Urothelium cell line (cell line): Measurements from ENCODE around the gene TAAR9.
A peak's percentile ranks its signal among the peaks of the same experiment; 100 is the strongest.
"Not testable (repeated sequence)": the region's sequence is repeated elsewhere in the genome, so short reads cannot be mapped to it uniquely, and the experiment has no call there.

Source experiments
- DNase-seq: peaks from one replicate; pipeline ENCODE4 v3.0.0; 2011; ENCODE audit warnings: low spot score, mixed read lengths
- FAIRE-seq: peaks from 2 replicates; lab custom pipeline; 2011; peaks lifted over from hg19 to GRCh38; lab: Jason Lieb, UNC

TAAR9 gene

GRCh38 chr6:132513831-132514545 is 24.1 kb upstream of the TAAR9 start:
- no peak for DNase-seq
- no peak for FAIRE-seq

- DNase-seq (no peak), FAIRE-seq (no peak)
Measured at GRCh38 chr6:132515386-132515785, 22.7 kb upstream of the TAAR9 start.

GRCh38 chr6:132520953-132521352 is 17.1 kb upstream of the TAAR9 start:
- DNase-seq, result peak; percentile 6

GRCh38 chr6:132524646-132525045 is 13.4 kb upstream of the TAAR9 start:
- no peak for DNase-seq
- no peak for FAIRE-seq

More at GRCh38 chr6:132520953-132521352, 17.1 kb upstream of the TAAR9 start:
- no peak for FAIRE-seq

- no peak for FAIRE-seq
- no peak for DNase-seq
Measured at GRCh38 chr6:132525866-132526265, 12.2 kb upstream of the TAAR9 start.

GRCh38 chr6:132526461-132526860 is 11.6 kb upstream of the TAAR9 start:
- FAIRE-seq, result no peak
- no peak for DNase-seq

- FAIRE-seq, result no peak
- DNase-seq, result peak; percentile 7
Measured at GRCh38 chr6:132527791-132528190, 10.3 kb upstream of the TAAR9 start.

- DNase-seq (peak; percentile 37), FAIRE-seq (no peak)
Measured at GRCh38 chr6:132530293-132530974, 7.6 kb upstream of the TAAR9 start.

- FAIRE-seq, result not testable (repeated sequence)
Measured at GRCh38 chr6:132534546-132534945, 3.5 kb upstream of the TAAR9 start.

GRCh38 chr6:132537145-132537544 is 932 bp upstream of the TAAR9 start:
- FAIRE-seq (no peak), DNase-seq (no peak)

More at GRCh38 chr6:132534546-132534945, 3.5 kb upstream of the TAAR9 start:
- DNase-seq, result not testable (repeated sequence)

GRCh38 chr6:132544826-132545225 is 6.7 kb downstream of the TAAR9 start:
- DNase-seq, result no peak
- FAIRE-seq, result no peak

GRCh38 chr6:132548746-132549463 is 10.8 kb downstream of the TAAR9 start:
- no peak for FAIRE-seq

GRCh38 chr6:132551214-132551613 is 13.1 kb downstream of the TAAR9 start:
- DNase-seq (no peak), FAIRE-seq (no peak)

More at GRCh38 chr6:132548746-132549463, 10.8 kb downstream of the TAAR9 start:
- no peak for DNase-seq

- FAIRE-seq, result no peak
- DNase-seq, result no peak
Measured at GRCh38 chr6:132552372-132552771, 14.3 kb downstream of the TAAR9 start, which contains the start of gene TAAR8. TSS of gene TAAR8 (plus strand) at chr6:132552672. CDS start at chr6:132552693, 21 bp downstream.

- not testable (repeated sequence) for FAIRE-seq, DNase-seq
Measured at GRCh38 chr6:132560087-132560486, 22.0 kb downstream of the TAAR9 start.

- no peak for FAIRE-seq
- DNase-seq, result no peak
Measured at GRCh38 chr6:132566404-132566803, 28.3 kb downstream of the TAAR9 start.

GRCh38 chr6:132567566-132567965 is 29.5 kb downstream of the TAAR9 start:
- DNase-seq (no peak), FAIRE-seq (no peak)

GRCh38 chr6:132568611-132569010 is 30.5 kb downstream of the TAAR9 start:
- no peak for FAIRE-seq
- DNase-seq, result no peak

- FAIRE-seq, result no peak
- DNase-seq, result no peak
Measured at GRCh38 chr6:132569170-132569569, 31.1 kb downstream of the TAAR9 start.

- no peak for FAIRE-seq
Measured at GRCh38 chr6:132570221-132570777, 32.2 kb downstream of the TAAR9 start, which contains the start of gene TAAR6. TSS of gene TAAR6 (plus strand) at chr6:132570322. CDS start at chr6:132570322, 0 bp downstream.

GRCh38 chr6:132571774-132572173 is 33.7 kb downstream of the TAAR9 start:
- FAIRE-seq, result no peak

More at GRCh38 chr6:132570221-132570777, 32.2 kb downstream of the TAAR9 start, which contains the start of gene TAAR6:
- DNase-seq, result no peak

More at GRCh38 chr6:132571774-132572173, 33.7 kb downstream of the TAAR9 start:
- DNase-seq, result no peak
